Occipital lobe (tissue), 2 donors: Measurements from ENCODE around the gene USP1. TPM values are rescaled to one million over a fixed set of nuclear protein-coding genes. Genes with fewer than 3 reads are reported as not detected.
A peak's percentile ranks its signal among the peaks of the same experiment; 100 is the strongest.

Experiments used
- DNase-seq: peaks from one replicate; lab custom pipeline; 2025; lab: John Stamatoyannopoulos, UW
- total RNA-seq: library from RNA; depleted of rRNA; stranded (reverse); fragments of >200 nt; gene quantifications from one replicate; pipeline ENCODE4 v1.2.3, GENCODE V29; 2014

Gene USP1, protein sequence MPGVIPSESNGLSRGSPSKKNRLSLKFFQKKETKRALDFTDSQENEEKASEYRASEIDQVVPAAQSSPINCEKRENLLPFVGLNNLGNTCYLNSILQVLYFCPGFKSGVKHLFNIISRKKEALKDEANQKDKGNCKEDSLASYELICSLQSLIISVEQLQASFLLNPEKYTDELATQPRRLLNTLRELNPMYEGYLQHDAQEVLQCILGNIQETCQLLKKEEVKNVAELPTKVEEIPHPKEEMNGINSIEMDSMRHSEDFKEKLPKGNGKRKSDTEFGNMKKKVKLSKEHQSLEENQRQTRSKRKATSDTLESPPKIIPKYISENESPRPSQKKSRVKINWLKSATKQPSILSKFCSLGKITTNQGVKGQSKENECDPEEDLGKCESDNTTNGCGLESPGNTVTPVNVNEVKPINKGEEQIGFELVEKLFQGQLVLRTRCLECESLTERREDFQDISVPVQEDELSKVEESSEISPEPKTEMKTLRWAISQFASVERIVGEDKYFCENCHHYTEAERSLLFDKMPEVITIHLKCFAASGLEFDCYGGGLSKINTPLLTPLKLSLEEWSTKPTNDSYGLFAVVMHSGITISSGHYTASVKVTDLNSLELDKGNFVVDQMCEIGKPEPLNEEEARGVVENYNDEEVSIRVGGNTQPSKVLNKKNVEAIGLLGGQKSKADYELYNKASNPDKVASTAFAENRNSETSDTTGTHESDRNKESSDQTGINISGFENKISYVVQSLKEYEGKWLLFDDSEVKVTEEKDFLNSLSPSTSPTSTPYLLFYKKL
- total RNA-seq = 69.9 TPM

GRCh38 chr1:62436466-62437272 lies at the start of gene USP1:
Gene USP1 (plus strand): TSS chr1:62437049. CDS start chr1:62439868, 2,819 bp downstream.
- DNase-seq = peak; percentile 100

GRCh38 chr1:62389531-62389930 lies 47.3 kb upstream of the USP1 start:
- DNase-seq = no peak

DNA sequence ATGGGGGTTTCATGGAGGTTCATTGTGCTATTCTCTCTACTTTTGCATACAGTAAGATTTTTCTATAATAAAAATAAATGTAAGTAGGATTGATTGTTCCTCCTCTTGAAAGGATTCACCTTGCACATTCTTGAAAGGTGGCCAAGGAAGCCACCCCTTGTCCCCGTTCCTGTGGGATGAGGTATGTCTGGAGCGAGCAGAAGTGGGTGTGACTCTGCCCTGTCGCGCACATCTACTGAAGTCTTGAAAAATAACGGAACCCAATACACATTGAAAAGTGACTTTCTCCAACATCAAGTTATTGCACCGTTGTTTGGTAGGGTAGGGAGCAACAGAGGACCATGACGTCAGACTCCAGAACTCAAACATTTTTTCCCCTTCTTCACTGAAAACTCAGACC lies 46.8 kb upstream of the USP1 start:
- DNase-seq = no peak

DNA sequence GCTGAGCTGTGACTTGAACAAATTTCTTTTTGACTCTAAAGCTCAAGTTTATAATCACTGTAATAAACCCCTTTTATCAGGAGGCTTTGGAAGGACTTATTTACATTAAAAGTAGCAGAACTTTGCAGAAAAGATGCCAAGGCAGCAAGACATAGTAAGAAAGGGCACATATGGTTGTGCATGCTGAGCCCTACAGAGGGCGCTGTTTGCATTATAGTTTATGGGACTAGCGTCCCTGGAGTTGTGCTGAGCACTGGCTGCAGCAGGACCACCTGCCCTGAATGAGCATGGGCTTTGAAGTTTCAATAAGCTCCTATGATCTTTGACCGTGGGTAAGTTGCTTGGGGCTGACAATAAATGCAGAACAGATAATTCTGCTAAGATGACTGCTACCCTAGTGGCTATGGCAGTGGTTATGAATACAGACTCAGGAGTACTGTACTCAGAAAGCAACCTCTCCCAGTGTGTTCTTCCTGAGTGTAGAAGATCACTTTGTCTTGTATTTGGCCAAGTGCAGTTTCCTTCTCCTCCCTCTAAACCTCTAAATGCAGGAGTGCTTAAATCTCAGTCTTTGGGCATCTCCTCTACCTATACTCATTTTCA lies 45.4 kb upstream of the USP1 start:
- DNase-seq = no peak

DNA sequence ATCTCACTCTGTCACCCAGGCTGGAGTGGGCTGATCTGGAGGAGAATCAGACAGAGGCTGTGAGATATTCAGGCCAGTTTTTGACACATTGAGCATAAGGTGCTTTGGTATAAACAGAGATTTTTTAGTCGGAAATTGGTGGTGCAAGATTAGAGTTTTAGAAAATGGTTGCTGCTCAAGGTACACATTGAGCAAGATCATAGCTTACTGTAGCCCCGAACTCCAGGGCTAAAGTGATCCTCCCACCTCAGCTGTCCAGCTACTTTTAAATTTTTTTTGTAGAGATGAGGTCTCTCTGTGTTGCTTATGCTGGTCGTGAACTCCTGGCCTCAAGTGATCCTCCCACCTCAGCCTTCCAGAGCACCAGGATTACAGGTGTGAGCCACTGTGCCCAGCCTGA lies 43.9 kb upstream of the USP1 start:
- no peak for DNase-seq

- no peak for DNase-seq
Measured at GRCh38 chr1:62394646-62395045, 42.2 kb upstream of the USP1 start.

GRCh38 chr1:62395291-62395690 lies 41.6 kb upstream of the USP1 start:
- DNase-seq = peak; percentile 13

DNA sequence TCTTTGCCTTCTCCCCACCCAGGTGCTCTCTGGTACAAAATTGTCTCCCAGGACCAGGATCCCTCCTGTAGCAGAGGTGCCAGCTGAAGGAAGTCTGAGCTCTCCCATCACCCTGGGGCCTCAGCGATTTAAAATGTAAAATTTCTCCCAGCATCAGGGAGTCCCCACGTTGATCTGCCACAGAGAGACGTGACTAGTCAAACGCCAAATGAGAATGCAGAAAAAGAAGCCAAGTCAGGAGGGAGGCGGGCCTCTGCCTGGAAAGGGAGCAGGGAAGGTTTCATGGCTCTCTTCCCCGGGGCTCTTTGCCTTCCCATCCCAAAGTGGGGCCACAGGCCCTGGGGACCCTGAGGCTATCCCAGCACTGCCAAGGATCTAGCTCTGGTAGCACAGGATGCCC lies 40.0 kb upstream of the USP1 start:
- DNase-seq = no peak

DNA sequence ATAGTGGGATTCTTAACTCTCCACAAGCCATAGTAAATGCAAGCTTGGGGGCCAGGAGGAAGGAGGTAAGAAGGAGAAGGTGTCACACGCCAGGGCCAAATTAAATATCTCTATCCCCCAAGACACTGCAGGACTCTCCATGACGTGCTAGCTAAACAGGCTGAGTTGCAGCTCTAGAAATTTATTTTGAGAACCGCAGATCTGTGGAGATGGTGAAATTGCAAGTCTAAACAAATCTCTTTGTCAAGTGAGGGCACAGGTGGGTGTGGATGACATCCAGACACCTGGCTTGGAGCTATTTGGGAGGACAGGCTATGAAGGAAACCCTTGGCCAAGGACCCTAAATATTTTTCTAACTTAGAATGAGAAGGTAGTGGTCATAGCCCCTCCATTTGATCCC lies 39.5 kb upstream of the USP1 start:
- DNase-seq = no peak

GRCh38 chr1:62398377-62398776 lies 38.5 kb upstream of the USP1 start:
- no peak for DNase-seq

GRCh38 chr1:62401034-62401760 lies 35.7 kb upstream of the USP1 start:
- DNase-seq = no peak

DNA sequence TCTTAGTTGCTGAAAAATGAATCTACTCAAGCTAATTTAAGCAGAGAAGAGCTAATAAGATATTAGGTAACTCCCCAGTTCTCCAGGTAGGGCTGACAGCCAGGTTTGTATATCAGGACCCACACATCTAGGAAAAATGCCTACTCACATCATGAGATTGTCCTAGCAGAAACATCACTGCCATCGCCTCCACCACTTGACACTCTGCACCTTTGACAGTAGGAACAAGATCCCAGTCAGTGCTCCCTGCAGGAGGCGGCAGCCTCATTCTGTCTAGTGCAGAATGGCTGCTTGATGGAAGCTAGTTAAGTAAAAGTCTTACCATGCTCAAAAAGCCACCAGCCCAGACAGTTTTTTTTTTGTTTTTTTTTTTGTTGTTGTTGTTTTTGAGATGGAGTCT lies 31.6 kb upstream of the USP1 start:
- no peak for DNase-seq

DNA sequence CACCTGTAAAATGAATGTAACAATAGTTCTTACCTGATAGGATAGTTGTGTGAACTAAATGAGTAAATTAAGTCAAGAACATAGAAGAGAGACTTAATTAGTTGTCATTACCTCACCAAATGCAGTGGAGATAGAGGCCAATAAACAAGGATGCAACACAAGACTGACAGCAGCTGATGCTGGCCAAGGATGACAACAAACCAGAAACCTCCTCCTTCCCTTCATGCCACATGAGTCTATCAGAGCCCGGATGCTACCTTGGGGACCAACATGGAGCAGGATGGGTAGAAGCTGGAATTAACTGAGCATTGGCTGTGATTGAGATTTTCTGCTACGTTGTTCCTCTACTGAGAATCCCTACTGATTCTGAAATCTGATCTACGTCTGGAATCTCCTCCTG lies 30.3 kb upstream of the USP1 start:
- no peak for DNase-seq

DNA sequence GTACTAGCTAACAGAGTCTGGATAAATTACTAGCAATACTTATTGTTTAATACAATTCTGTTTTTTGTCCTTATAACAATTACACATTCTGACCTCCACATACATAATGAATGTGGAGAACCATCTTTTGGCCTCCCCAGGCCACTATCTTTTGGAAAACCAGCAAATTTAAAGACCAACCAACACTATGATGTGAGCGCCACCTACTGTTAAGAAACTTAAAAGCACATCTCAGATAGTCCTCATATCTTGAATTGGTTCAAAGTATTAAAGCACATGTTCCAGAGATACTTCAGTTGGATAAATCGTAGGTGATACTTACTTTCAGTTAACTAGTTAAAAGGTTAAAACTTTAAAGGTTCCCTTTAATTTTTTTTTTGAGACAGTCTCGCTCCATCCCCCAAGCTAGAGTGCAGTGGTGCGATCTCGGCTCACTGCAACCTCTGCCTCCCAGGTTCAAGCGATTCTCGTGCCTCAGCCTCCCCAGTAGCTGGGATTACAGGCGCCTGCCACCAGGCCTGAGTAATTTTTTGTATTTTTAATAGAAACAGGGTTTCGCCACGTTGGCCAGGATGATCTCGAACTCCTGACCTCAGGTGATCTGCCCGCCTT lies 29.3 kb upstream of the USP1 start:
- no peak for DNase-seq

- no peak for DNase-seq
Measured at GRCh38 chr1:62415687-62416086, 21.2 kb upstream of the USP1 start.

DNA sequence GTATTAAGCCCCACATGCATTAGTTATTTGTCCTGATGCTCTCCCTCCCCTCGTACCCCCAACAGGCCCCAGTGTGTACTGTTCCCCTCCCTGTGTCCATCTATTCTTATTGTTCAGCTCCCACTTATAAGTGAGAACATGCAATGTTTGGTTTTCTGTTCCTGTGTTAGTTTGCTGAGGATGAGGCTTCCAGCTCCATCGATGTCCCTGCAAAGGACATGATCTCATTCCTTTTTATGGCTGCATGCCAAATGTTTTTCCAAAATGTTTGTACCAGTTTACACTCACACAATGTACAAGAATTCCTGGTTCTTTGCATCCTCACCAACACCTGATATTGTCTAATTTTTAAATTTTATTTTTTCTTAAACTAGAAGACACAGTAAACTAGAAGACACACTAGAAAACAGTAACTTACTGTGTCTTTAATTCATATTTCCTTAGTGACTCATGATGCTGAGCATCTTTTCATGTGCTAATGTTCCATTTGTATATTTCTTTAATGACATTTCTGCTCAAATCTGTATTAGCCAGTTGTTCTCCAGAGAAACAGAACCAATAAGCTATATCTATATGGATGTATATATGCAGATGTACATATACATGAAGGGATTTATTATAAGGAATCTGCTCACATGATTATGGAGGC lies 19.4 kb upstream of the USP1 start:
- no peak for DNase-seq

- DNase-seq = no peak
Measured at GRCh38 chr1:62420214-62420613, 16.6 kb upstream of the USP1 start.

DNA sequence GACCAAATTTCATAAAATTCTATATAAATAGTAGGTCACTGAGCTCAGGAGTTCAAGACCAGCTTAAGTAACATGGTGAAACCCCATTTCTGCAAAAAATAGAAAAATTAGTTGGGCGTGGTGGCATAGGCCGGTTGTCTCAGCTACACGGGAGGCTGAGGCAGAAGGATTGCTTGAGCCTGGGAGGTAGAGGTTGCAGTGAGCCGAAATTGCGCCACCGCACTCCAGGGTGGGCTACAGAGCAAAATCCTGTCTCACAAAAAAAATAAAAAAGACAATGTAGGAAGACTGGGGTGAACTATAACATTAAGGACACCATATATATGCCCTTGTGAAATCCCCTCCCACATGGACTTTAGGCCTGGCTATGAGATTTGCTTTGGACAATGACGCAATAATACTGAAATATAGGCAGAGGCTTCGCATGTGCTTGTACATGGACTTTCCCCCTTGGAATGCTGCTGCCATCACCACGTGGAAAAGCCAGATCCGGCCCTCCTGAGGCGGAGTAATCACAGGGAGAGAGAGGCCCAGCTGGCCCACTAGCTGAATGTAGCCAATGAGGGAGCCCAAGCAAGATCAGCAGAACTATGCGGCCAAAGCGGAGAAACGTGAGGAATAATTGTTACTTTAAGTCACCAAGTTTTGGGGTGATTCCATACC lies 13.1 kb upstream of the USP1 start:
- no peak for DNase-seq

DNA sequence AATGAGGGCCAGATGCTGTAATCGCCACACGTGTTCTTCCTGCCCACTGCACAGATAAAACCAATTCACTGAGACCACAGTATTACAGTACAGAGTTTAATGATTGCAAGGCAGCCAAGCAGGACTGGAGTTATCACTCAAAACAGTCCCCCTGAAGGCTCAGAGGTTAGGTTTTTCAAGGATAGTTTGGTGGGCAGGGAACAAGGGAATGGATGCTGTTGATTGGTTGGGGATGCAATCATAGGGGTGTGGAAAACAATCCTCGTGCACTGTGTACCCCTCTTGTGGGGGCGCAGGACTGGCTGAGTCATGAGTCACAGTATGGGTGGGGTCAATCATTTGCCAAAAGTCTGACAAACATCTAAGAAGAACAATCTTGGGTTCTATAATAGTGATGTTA lies 12.4 kb upstream of the USP1 start:
- DNase-seq = no peak
